Astrocyte (in vitro differentiated cells and primary cell): Measurements from ENCODE around the gene SRRT. TPM values are rescaled to one million over a fixed set of nuclear protein-coding genes. Genes with fewer than 3 reads are reported as not detected.
A peak's percentile ranks its signal among the peaks of the same experiment; 100 is the strongest.

Experiments used
- DNase-seq: peaks from one replicate; pipeline ENCODE4 v3.0.0-alpha.2; 2010; ENCODE audit warnings: low read depth
- FAIRE-seq: peaks from 2 replicates; lab custom pipeline; 2011; peaks lifted over from hg19 to GRCh38; lab: Jason Lieb, UNC
- H2AFZ ChIP-seq: 2 replicates; pipeline ENCODE4 v1.6.0; 2012; ENCODE audit warnings: low read depth, low read length, inconsistent platforms
- H3K27ac ChIP-seq: 2 replicates; pipeline ENCODE4 v1.5.1; 2011; ENCODE audit warnings: low read depth, low read length, inconsistent platforms
- H3K27me3 ChIP-seq: 2 replicates; pipeline ENCODE4 v1.6.0; 2011; ENCODE audit warnings: low read length, inconsistent platforms; ENCODE audit not compliant: insufficient read depth
- H3K36me3 ChIP-seq: 2 replicates; pipeline ENCODE4 v1.5.1; 2011; ENCODE audit warnings: low read length, inconsistent platforms; ENCODE audit not compliant: insufficient read depth
- H3K4me1 ChIP-seq: 2 replicates; pipeline ENCODE4 v1.5.1; 2011; ENCODE audit warnings: low read length, inconsistent platforms; ENCODE audit not compliant: insufficient read depth
- H3K4me2 ChIP-seq: 2 replicates; pipeline ENCODE4 v1.6.0; 2012; ENCODE audit warnings: low read length, inconsistent platforms
- H3K4me3 ChIP-seq: 2 replicates; pipeline ENCODE4 v1.5.1; 2011; ENCODE audit warnings: low read depth, mild to moderate bottlenecking, low read length, inconsistent platforms; ENCODE audit not compliant: insufficient read depth
- H3K79me2 ChIP-seq: 2 replicates; pipeline ENCODE4 v1.6.0; 2012; ENCODE audit warnings: mild to moderate bottlenecking, low read length, inconsistent platforms; ENCODE audit not compliant: insufficient read depth
- H3K9ac ChIP-seq: 2 replicates; pipeline ENCODE4 v1.6.0; 2012; ENCODE audit warnings: mild to moderate bottlenecking, low read length, inconsistent platforms
- H3K9me3 ChIP-seq: 2 replicates; pipeline ENCODE4 v1.5.1; 2012; ENCODE audit warnings: low read depth, mild to moderate bottlenecking, low read length, inconsistent platforms; ENCODE audit not compliant: insufficient read depth
- H4K20me1 ChIP-seq: 2 replicates; pipeline ENCODE4 v1.6.0; 2012; ENCODE audit warnings: low read length, inconsistent platforms; ENCODE audit not compliant: insufficient read depth
- H3K27ac Mint-ChIP-seq: one replicate; pipeline ENCODE4 v1.8.0; 2021; ENCODE audit warnings: mild to moderate bottlenecking, mixed read lengths; ENCODE audit not compliant: unreplicated experiment
- H3K27me3 Mint-ChIP-seq: one replicate; pipeline ENCODE4 v1.8.0; 2021; ENCODE audit warnings: low read depth, mixed read lengths; ENCODE audit not compliant: unreplicated experiment
- H3K36me3 Mint-ChIP-seq: one replicate; pipeline ENCODE4 v1.8.0; 2021; ENCODE audit warnings: low read depth, mixed read lengths; ENCODE audit not compliant: unreplicated experiment
- H3K4me1 Mint-ChIP-seq: one replicate; pipeline ENCODE4 v1.8.0; 2021; ENCODE audit warnings: low read depth, mixed read lengths; ENCODE audit not compliant: unreplicated experiment
- H3K4me3 Mint-ChIP-seq: one replicate; pipeline ENCODE4 v1.8.0; 2021; ENCODE audit warnings: mild to moderate bottlenecking, moderate library complexity, mixed read lengths; ENCODE audit not compliant: unreplicated experiment
- H3K9me3 Mint-ChIP-seq: one replicate; pipeline ENCODE4 v1.8.0; 2021; ENCODE audit warnings: mild to moderate bottlenecking, mixed read lengths; ENCODE audit not compliant: unreplicated experiment
- EZH2 ChIP-seq: IDR thresholded peaks from 2 replicates; pipeline ENCODE4 v1.6.1; 2012; ENCODE audit warnings: mild to moderate bottlenecking, low read length, inconsistent platforms; ENCODE audit not compliant: insufficient read depth
- total RNA-seq: library from RNA; stranded (reverse); gene quantifications from 2 replicates; pipeline ENCODE4 v1.2.1, GENCODE V29; 2021
- TF ChIP-seq, protein P1 (sequence below): IDR thresholded peaks from 2 replicates; pipeline ENCODE4 v1.5.1; 2011; ENCODE audit warnings: low read depth, mild to moderate bottlenecking, inconsistent platforms, low read length, moderate library complexity; ENCODE audit not compliant: insufficient read depth

Gene SRRT
- total RNA-seq, 1 donor from 2014 or later, result 118 TPM

DNA sequence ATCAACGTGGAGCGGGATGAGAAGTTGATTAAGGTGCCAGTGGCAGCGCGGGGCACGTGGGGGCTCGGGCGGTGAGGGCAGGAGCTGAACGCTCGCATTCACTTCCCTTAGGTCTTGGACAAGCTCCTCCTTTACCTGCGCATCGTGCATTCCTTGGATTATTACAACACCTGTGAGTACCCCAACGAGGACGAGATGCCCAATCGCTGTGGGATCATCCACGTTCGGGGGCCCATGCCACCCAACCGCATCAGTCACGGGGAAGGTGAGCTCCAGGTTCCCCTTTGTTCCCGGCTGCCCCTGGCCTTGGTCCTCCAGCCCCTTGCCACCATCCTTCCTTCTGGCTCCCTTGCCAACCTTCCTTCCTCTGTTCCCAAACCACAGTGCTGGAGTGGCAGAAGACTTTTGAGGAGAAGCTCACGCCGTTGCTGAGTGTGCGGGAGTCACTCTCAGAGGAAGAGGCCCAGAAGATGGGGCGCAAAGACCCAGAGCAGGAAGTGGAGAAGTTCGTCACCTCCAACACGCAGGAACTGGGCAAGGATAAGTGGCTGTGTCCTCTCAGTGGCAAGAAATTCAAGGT, 12.1 kb downstream of the SRRT start:
- Histone ChIP-seq H3K9ac (no peak overlapping the region), H3K4me3 (no peak overlapping the region), H4K20me1 (peaks cover 59% of the 10 kb centered on the region), H3K27ac (no peak overlapping the region), H3K4me2 (peak overlapping the region; percentile 82), H3K36me3 (peaks cover 37% of the 10 kb centered on the region), H2AFZ (no peak overlapping the region), H3K4me1 (peaks cover 36% of the 10 kb centered on the region), H3K27me3 (no peaks in the 10 kb centered on the region), H3K79me2 (peaks cover 63% of the 10 kb centered on the region), H3K9me3 (no peaks in the 10 kb centered on the region)
- DNase-seq, result no peak
- Mint-ChIP-seq H3K4me3 (peak overlapping the region; percentile 34), H3K4me1 (peaks cover 19% of the 10 kb centered on the region), H3K27me3 (no peaks in the 10 kb centered on the region), H3K9me3 (no peaks in the 10 kb centered on the region), H3K36me3 (peaks cover 26% of the 10 kb centered on the region), H3K27ac (no peak overlapping the region)
- TF ChIP-seq, protein P1, sequence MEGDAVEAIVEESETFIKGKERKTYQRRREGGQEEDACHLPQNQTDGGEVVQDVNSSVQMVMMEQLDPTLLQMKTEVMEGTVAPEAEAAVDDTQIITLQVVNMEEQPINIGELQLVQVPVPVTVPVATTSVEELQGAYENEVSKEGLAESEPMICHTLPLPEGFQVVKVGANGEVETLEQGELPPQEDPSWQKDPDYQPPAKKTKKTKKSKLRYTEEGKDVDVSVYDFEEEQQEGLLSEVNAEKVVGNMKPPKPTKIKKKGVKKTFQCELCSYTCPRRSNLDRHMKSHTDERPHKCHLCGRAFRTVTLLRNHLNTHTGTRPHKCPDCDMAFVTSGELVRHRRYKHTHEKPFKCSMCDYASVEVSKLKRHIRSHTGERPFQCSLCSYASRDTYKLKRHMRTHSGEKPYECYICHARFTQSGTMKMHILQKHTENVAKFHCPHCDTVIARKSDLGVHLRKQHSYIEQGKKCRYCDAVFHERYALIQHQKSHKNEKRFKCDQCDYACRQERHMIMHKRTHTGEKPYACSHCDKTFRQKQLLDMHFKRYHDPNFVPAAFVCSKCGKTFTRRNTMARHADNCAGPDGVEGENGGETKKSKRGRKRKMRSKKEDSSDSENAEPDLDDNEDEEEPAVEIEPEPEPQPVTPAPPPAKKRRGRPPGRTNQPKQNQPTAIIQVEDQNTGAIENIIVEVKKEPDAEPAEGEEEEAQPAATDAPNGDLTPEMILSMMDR, result no peak
- no peak for TF ChIP-seq EZH2
- FAIRE-seq, result no peak

DNA sequence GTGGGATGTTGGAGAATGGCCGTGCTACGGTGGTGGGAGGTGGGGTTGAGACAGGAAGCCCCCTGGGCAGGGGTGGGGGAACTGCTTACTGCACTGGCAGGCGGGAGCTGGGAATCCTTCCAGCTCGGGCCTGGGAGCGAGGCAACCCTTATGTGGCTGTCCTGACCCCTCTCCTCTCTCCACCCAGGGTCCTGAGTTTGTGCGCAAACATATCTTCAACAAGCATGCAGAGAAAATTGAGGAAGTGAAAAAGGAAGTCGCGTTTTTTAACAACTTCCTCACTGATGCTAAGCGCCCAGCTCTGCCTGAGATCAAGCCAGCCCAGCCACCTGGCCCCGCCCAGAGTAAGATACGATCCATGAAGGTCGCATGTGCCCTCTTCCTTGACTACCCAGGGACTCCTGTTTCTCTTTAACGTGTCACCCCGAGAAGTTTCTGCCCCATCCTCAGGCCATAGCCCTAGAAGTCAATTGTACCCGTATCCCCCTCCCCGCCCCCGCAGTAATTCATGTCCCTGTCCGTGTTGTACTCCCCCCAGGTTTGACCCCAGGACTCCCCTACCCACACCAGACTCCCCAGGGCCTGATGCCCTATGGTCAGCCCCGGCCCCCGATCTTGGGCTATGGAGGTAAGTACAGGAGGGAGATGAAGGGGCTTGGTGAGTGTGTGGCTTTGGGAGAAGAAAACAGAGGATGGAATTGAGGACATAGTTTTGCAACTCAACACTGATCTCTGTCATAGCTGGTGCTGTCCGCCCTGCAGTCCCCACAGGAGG, 12.8 kb downstream of the SRRT start:
- Histone ChIP-seq H3K9me3 (no peaks in the 10 kb centered on the region), H4K20me1 (peaks cover 59% of the 10 kb centered on the region), H3K27me3 (no peaks in the 10 kb centered on the region), H3K79me2 (peaks cover 58% of the 10 kb centered on the region), H3K4me1 (peaks cover 38% of the 10 kb centered on the region), H3K36me3 (peaks cover 37% of the 10 kb centered on the region), H3K4me2 (peak overlapping the region; percentile 82), H3K27ac (no peak overlapping the region), H3K9ac (peak overlapping the region; percentile 86), H3K4me3 (peak overlapping the region; percentile 63), H2AFZ (no peak overlapping the region)
- Mint-ChIP-seq H3K36me3 (peaks cover 24% of the 10 kb centered on the region), H3K4me1 (peaks cover 19% of the 10 kb centered on the region), H3K9me3 (no peaks in the 10 kb centered on the region), H3K4me3 (peak overlapping the region; percentile 79), H3K27me3 (no peaks in the 10 kb centered on the region), H3K27ac (no peak overlapping the region)
- FAIRE-seq (no peak), DNase-seq (no peak)
- no peak for TF ChIP-seq EZH2
- TF ChIP-seq, protein P1, result no peak
